GM19025 (cell line): Measurements from ENCODE around the gene MOGAT3.

Experiments used
- ATAC-seq: cut with Tn5 transposase; IDR thresholded peaks from one replicate; pipeline ENCODE4 v1.9.1; 2021; ENCODE audit warnings: mild to moderate bottlenecking, low read depth, moderate library complexity; ENCODE audit not compliant: unreplicated experiment

MOGAT3 gene

GRCh38 chr7:101234636-101235035 is 33.8 kb upstream of the MOGAT3 start:
- ATAC-seq: no peak

GRCh38 chr7:101233907-101234547 is 33.2 kb upstream of the MOGAT3 start:
- no peak for ATAC-seq

GRCh38 chr7:101232141-101232850 is 31.5 kb upstream of the MOGAT3 start:
- ATAC-seq: no peak

- no peak for ATAC-seq
Measured at GRCh38 chr7:101231644-101232043, 30.8 kb upstream of the MOGAT3 start.

GRCh38 chr7:101226721-101227120 is 25.9 kb upstream of the MOGAT3 start:
- ATAC-seq: no peak

GRCh38 chr7:101225650-101226049 is 24.8 kb upstream of the MOGAT3 start:
- no peak for ATAC-seq

- ATAC-seq: no peak
Measured at GRCh38 chr7:101223528-101223927, 22.7 kb upstream of the MOGAT3 start.

GRCh38 chr7:101222275-101222830 is 21.5 kb upstream of the MOGAT3 start:
- ATAC-seq: no peak

- no peak for ATAC-seq
Measured at GRCh38 chr7:101220295-101220694, 19.5 kb upstream of the MOGAT3 start.

- ATAC-seq: peak; percentile 7
Measured at GRCh38 chr7:101218236-101219125, 17.6 kb upstream of the MOGAT3 start.

- peak; percentile 69 for ATAC-seq
Measured at GRCh38 chr7:101217388-101218235, 16.8 kb upstream of the MOGAT3 start, which contains the start of the genes PLOD3 and ZNHIT1. Gene PLOD3 (minus strand): TSS chr7:101217581. CDS start chr7:101217274, 307 bp downstream. Gene ZNHIT1 (plus strand): TSS chr7:101218165. CDS start chr7:101218196, 31 bp downstream.

GRCh38 chr7:101216860-101217387 is 16.1 kb upstream of the MOGAT3 start:
- ATAC-seq: peak; percentile 6

GRCh38 chr7:101216001-101216859 is 15.4 kb upstream of the MOGAT3 start:
- no peak for ATAC-seq

- no peak for ATAC-seq
Measured at GRCh38 chr7:101212014-101212413, 11.2 kb upstream of the MOGAT3 start.

GRCh38 chr7:101211501-101211900 is 10.7 kb upstream of the MOGAT3 start:
- no peak for ATAC-seq

- ATAC-seq: no peak
Measured at GRCh38 chr7:101210143-101210542, 9.3 kb upstream of the MOGAT3 start.

GRCh38 chr7:101208794-101209193 is 8.0 kb upstream of the MOGAT3 start:
- ATAC-seq: no peak

GRCh38 chr7:101207459-101207858 is 6.6 kb upstream of the MOGAT3 start:
- ATAC-seq: no peak

- no peak for ATAC-seq
Measured at GRCh38 chr7:101206665-101207042, 5.8 kb upstream of the MOGAT3 start.
